GM06990 (cell line): ENCODE results near the gene TMC2.
A peak's percentile ranks its signal among the peaks of the same experiment; 100 is the strongest.
"Not testable (repeated sequence)": the region's sequence is repeated elsewhere in the genome, so short reads cannot be mapped to it uniquely, and the experiment has no call there.

Experiments used
- DNase-seq: peaks from one replicate; pipeline ENCODE4 v3.0.0-alpha.2; 2011; ENCODE audit not compliant: insufficient read length; ENCODE audit errors: extremely low read depth
- H3K27me3 ChIP-seq: replicated peaks from 2 replicates; pipeline ENCODE4 v1.6.0; 2011; ENCODE audit warnings: low read length; ENCODE audit not compliant: control insufficient read depth, insufficient read depth
- H3K36me3 ChIP-seq: 2 replicates; pipeline ENCODE4 v1.5.1; 2011; ENCODE audit warnings: low read length; ENCODE audit not compliant: control insufficient read depth, insufficient read depth
- H3K4me3 ChIP-seq: replicated peaks from 2 replicates; pipeline ENCODE4 v1.5.1; 2011; ENCODE audit warnings: low read depth, mild to moderate bottlenecking, control low read depth, low read length
- CTCF ChIP-seq: IDR thresholded peaks from 2 replicates; pipeline ENCODE4 v1.5.1; 2011; ENCODE audit warnings: low read length, control low read depth, mild to moderate bottlenecking, inconsistent platforms; ENCODE audit not compliant: insufficient read depth, poor library complexity, severe bottlenecking

Gene TMC2

GRCh38 chr20:2518096-2518495 lies 18.3 kb upstream of the TMC2 start:
- no peaks in the 10 kb centered on the region; the same call in none of the 2 replicates for H3K27me3 ChIP-seq
- H3K36me3 ChIP-seq = no peaks in the 10 kb centered on the region
- DNase-seq = no peak
- no peak overlapping the region for H3K4me3 ChIP-seq
- no peak for TF ChIP-seq CTCF

- Histone ChIP-seq H3K36me3 (no peaks in the 10 kb centered on the region), H3K4me3 (no peak overlapping the region), H3K27me3 (no peaks in the 10 kb centered on the region; the same call in none of the 2 replicates)
- no peak for DNase-seq
- no peak for TF ChIP-seq CTCF
Observed at GRCh38 chr20:2518558-2518957, 17.8 kb upstream of the TMC2 start.

GRCh38 chr20:2519115-2519809 lies 17.1 kb upstream of the TMC2 start:
- DNase-seq = no peak
- no peaks in the 10 kb centered on the region; the same call in none of the 2 replicates for H3K27me3 ChIP-seq

GRCh38 chr20:2520617-2521016 lies 15.8 kb upstream of the TMC2 start:
- Histone ChIP-seq H3K27me3 (no peaks in the 10 kb centered on the region; the same call in none of the 2 replicates), H3K4me3 (no peak overlapping the region), H3K36me3 (no peaks in the 10 kb centered on the region)
- TF ChIP-seq CTCF = no peak
- no peak for DNase-seq

More at GRCh38 chr20:2519115-2519809, 17.1 kb upstream of the TMC2 start:
- Histone ChIP-seq H3K4me3 (no peak overlapping the region), H3K36me3 (no peaks in the 10 kb centered on the region)
- no peak for TF ChIP-seq CTCF

- TF ChIP-seq CTCF = peak; percentile 96
- Histone ChIP-seq H3K4me3 (no peak overlapping the region), H3K27me3 (no peaks in the 10 kb centered on the region; the same call in 1 of the 2 replicates), H3K36me3 (no peaks in the 10 kb centered on the region)
- DNase-seq = no peak
Observed at GRCh38 chr20:2521369-2522305, 14.7 kb upstream of the TMC2 start.

- H3K27me3 ChIP-seq = not testable (repeated sequence)
Observed at GRCh38 chr20:2522826-2523429, 13.4 kb upstream of the TMC2 start.

More at GRCh38 chr20:2522826-2523429, 13.4 kb upstream of the TMC2 start:
- H3K4me3 ChIP-seq, DNase-seq, H3K36me3 ChIP-seq: not testable (repeated sequence)
